ENCODE data around the gene LRP1B. TPM values are rescaled to one million over a fixed set of nuclear protein-coding genes. Genes with fewer than 3 reads are reported as not detected.
A peak's percentile ranks its signal among the peaks of the same experiment; 100 is the strongest.
"Not testable (repeated sequence)": the region's sequence is repeated elsewhere in the genome, so short reads cannot be mapped to it uniquely, and the experiment has no call there.

The LRP1B gene
- polyA plus RNA-seq, 2 of the 4 experiments (the other 2 are of a cell fraction): 0.03 TPM; not detected in 1

DNA sequence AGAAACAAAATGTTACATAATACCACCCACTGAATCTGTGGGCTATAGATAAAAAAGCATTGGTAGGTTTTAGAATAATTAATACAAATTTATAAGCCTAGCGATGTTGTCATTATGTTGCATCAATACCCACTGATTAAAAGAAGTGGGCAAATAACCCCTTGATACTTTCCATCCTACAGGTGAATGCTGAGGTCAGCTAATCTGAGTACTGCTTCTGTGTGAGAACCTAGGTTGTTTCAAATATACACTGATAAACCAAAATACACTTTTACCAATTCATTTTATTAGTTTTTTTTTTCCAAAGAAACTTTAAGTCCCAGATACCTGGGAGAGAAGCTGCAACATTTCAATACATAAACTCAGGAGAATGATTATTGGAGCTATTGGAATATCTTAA, 948.6 kb downstream of the LRP1B start:
- no peak for TF ChIP-seq HOXB13 (CRISPR knock-in tag; IDR thresholded peaks at IDR 0.05; ENCODE audit: low read depth)
- TF ChIP-seq HOXB5 (CRISPR knock-in tag; IDR thresholded peaks at IDR 0.05): no peak
- TF ChIP-seq, protein P1, sequence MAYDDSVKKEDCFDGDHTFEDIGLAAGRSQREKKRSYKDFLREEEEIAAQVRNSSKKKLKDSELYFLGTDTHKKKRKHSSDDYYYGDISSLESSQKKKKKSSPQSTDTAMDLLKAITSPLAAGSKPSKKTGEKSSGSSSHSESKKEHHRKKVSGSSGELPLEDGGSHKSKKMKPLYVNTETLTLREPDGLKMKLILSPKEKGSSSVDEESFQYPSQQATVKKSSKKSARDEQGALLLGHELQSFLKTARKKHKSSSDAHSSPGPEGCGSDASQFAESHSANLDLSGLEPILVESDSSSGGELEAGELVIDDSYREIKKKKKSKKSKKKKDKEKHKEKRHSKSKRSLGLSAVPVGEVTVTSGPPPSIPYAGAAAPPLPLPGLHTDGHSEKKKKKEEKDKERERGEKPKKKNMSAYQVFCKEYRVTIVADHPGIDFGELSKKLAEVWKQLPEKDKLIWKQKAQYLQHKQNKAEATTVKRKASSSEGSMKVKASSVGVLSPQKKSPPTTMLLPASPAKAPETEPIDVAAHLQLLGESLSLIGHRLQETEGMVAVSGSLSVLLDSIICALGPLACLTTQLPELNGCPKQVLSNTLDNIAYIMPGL (CRISPR knock-in tag; IDR thresholded peaks at IDR 0.05; ENCODE audit: borderline replicate concordance): no peak
- peak; percentile 57 for TF ChIP-seq MAFK (IDR thresholded peaks at IDR 0.05; ENCODE audit: partially characterized antibody)
- 41% methylated on average over 1 of the region's 1 CpG for WGBS (ENCODE audit: missing lambda C conversion rate)
- Histone ChIP-seq H3K27ac (no peak overlapping the region), H3K9me3 (no peaks in the 10 kb centered on the region), H3K4me1 (no peaks in the 10 kb centered on the region), H3K4me3 (no peak overlapping the region), H3K4me2 (no peak overlapping the region)
- ATAC-seq (no peak), DNase-seq (ENCODE audit: low read depth in 1 of 2, low spot score in 1 of 2) (no peak), FAIRE-seq (no peak)
- CTCF ChIA-PET: interaction anchor here (0.9 kb wide), 1 partner anchor 12 kb away, joined by 3 read pairs; no protein-coding TSS in a partner anchor
- POLR2A ChIA-PET: no interaction called here

DNA sequence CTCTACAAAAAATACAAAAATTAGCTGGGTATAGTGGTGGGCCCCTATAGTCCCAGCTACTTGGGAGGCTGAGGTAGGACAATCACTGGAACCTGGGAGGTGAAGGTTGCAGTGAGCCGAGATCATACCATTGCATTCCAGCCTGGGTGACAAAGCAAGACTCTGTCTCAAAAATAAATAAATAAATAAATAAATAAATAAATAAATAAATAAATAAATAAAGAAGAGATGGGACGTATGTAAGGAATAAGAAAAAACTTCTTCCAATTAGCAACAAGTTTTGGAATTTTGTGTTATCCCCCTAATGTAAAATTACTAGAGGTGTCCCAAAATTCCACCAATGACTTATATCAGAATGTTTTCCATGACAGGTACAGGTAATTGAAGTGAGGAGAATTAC, 961.7 kb downstream of the LRP1B start:
- TF ChIP-seq ZC3H11A (IDR thresholded peaks at IDR 0.05): peak; percentile 77
- CTCF ChIA-PET: interaction anchor here (0.6 kb wide), 1 partner anchor 66 kb away, joined by 3 read pairs; no protein-coding TSS in a partner anchor
- DNase-seq (ENCODE audit: low read depth in 1 of 2, low spot score in 1 of 2); H3K27ac ChIP-seq; POLR2A ChIA-PET; FAIRE-seq; H3K9me3 ChIP-seq; H3K4me2 ChIP-seq; H3K4me1 ChIP-seq; H3K4me3 ChIP-seq; ATAC-seq: not testable (repeated sequence)
- WGBS (ENCODE audit: missing lambda C conversion rate): 82% methylated on average over 2 of the region's 2 CpGs

DNA sequence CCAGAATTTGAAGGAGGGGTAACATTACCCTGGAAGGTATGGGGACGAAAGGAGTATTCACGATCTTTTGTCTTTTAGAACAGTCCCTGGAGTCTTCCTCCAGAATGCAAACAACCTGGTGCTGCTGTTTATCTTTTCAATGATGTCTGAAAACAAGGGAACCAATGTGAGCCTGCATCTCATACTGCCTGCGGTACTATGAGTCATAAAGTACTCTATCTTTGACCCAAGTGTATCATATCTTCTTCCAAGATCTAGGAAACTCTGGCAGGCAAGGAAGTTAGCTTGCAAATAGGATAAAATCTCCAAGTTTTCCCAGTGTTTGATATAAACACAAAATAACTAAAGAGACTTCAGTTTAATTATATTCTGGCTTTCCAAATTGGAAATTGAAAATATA, 968.5 kb downstream of the LRP1B start:
- Histone ChIP-seq H3K27ac (no peak overlapping the region), H3K4me1 (no peaks in the 10 kb centered on the region), H3K4me3 (no peak overlapping the region), H3K4me2 (no peak overlapping the region), H3K9me3 (no peaks in the 10 kb centered on the region)
- CTCF ChIA-PET: no interaction called here
- no peak for TF ChIP-seq SREBF2 (IDR thresholded peaks at IDR 0.05)
- TF ChIP-seq MYC (IDR thresholded peaks at IDR 0.05; ENCODE audit: borderline replicate concordance, low read length): no peak
- no peak for TF ChIP-seq JUNB (IDR thresholded peaks at IDR 0.05)
- TF ChIP-seq TFCP2L1 (CRISPR knock-in tag; IDR thresholded peaks at IDR 0.05): no peak
- TF ChIP-seq CHD4 (IDR thresholded peaks at IDR 0.05; ENCODE audit: borderline replicate concordance): no peak
- no peak for TF ChIP-seq POLR2AphosphoS2 (conservative IDR thresholded peaks at IDR 0.05; ENCODE audit: low read length)
- no peak for TF ChIP-seq PHF8 (IDR thresholded peaks at IDR 0.05; ENCODE audit: borderline replicate concordance, low read depth)
- no peak for TF ChIP-seq ZC3H11A (IDR thresholded peaks at IDR 0.05)
- no peak for TF ChIP-seq FOXS1 (CRISPR knock-in tag; IDR thresholded peaks at IDR 0.05)
- TF ChIP-seq, protein P2, sequence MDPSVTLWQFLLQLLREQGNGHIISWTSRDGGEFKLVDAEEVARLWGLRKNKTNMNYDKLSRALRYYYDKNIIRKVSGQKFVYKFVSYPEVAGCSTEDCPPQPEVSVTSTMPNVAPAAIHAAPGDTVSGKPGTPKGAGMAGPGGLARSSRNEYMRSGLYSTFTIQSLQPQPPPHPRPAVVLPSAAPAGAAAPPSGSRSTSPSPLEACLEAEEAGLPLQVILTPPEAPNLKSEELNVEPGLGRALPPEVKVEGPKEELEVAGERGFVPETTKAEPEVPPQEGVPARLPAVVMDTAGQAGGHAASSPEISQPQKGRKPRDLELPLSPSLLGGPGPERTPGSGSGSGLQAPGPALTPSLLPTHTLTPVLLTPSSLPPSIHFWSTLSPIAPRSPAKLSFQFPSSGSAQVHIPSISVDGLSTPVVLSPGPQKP (IDR thresholded peaks at IDR 0.05; ENCODE audit: low read depth, low read length): no peak
- no peak for TF ChIP-seq EP300 (IDR thresholded peaks at IDR 0.05)
- TF ChIP-seq NFE2L2 (conservative IDR thresholded peaks at IDR 0.05; ENCODE audit: low read length): no peak
- TF ChIP-seq, protein P3, sequence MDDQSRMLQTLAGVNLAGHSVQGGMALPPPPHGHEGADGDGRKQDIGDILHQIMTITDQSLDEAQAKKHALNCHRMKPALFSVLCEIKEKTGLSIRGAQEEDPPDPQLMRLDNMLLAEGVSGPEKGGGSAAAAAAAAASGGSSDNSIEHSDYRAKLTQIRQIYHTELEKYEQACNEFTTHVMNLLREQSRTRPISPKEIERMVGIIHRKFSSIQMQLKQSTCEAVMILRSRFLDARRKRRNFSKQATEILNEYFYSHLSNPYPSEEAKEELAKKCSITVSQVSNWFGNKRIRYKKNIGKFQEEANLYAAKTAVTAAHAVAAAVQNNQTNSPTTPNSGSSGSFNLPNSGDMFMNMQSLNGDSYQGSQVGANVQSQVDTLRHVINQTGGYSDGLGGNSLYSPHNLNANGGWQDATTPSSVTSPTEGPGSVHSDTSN (IDR thresholded peaks at IDR 0.05): no peak
- TF ChIP-seq ZFP36 (IDR thresholded peaks at IDR 0.05; ENCODE audit: borderline replicate concordance, partially characterized antibody): no peak
- no peak for TF ChIP-seq HDAC2 (IDR thresholded peaks at IDR 0.05)
- TF ChIP-seq, protein P4, sequence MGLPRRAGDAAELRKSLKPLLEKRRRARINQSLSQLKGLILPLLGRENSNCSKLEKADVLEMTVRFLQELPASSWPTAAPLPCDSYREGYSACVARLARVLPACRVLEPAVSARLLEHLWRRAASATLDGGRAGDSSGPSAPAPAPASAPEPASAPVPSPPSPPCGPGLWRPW (IDR thresholded peaks at IDR 0.05): no peak
- TF ChIP-seq CBX8 (IDR thresholded peaks at IDR 0.05): no peak
- FAIRE-seq (no peak), DNase-seq (ENCODE audit: low read depth in 1 of 2, low spot score in 1 of 2) (peak in 1 of 2 experiments; percentile 15), ATAC-seq (no peak; a peak in 1 of 6 replicates)
- POLR2A ChIA-PET: no interaction called here
- WGBS (ENCODE audit: missing lambda C conversion rate): 5% methylated on average over 3 of the region's 3 CpGs

All from A549 (cell line).